Endodermal cell (in vitro differentiated cells): ENCODE measurements around the gene IL21R. TPM values are rescaled to one million over a fixed set of nuclear protein-coding genes. Genes with fewer than 3 reads are reported as not detected.
"Not testable (repeated sequence)": the region's sequence is repeated elsewhere in the genome, so short reads cannot be mapped to it uniquely, and the experiment has no call there.

Source experiments
- DNase-seq: peaks from one replicate; pipeline ENCODE4 v3.0.0-alpha.2; 2017
- H3K27ac ChIP-seq: 2 replicates; pipeline ENCODE4 v1.5.1; 2013; ENCODE audit warnings: mild to moderate bottlenecking, low read depth, low read length, moderate library complexity
- H3K27me3 ChIP-seq: 2 replicates; pipeline ENCODE4 v1.6.1; 2013; ENCODE audit warnings: mild to moderate bottlenecking, low read length, moderate library complexity; ENCODE audit not compliant: insufficient read depth, control insufficient read depth, poor library complexity, severe bottlenecking
- H3K36me3 ChIP-seq: 2 replicates; pipeline ENCODE4 v1.7.0; 2013; ENCODE audit warnings: mild to moderate bottlenecking, low read length, moderate library complexity; ENCODE audit not compliant: control insufficient read depth, insufficient read depth
- H3K4me1 ChIP-seq: one replicate; pipeline ENCODE4 v1.7.0; 2013; ENCODE audit warnings: low read length; ENCODE audit not compliant: control insufficient read depth, insufficient read depth
- H3K4me3 ChIP-seq: 2 replicates; pipeline ENCODE4 v1.5.1; 2013; ENCODE audit warnings: mild to moderate bottlenecking, low read length, moderate library complexity
- H3K9ac ChIP-seq: 2 replicates; pipeline ENCODE4 v1.6.1; 2013; ENCODE audit warnings: mild to moderate bottlenecking, low read length, moderate library complexity; ENCODE audit not compliant: poor library complexity, severe bottlenecking; ENCODE audit errors: extremely low read depth
- H3K9me3 ChIP-seq: 2 replicates; pipeline ENCODE4 v1.6.1; 2013; ENCODE audit warnings: mild to moderate bottlenecking, low read length, moderate library complexity; ENCODE audit not compliant: control insufficient read depth
- H3K27ac Mint-ChIP-seq: 2 replicates; pipeline ENCODE4 v1.8.0; 2020; ENCODE audit warnings: mixed read lengths
- H3K27me3 Mint-ChIP-seq: 2 replicates; pipeline ENCODE4 v1.8.0; 2021; ENCODE audit warnings: mild to moderate bottlenecking, mixed read lengths; ENCODE audit not compliant: insufficient read depth
- H3K36me3 Mint-ChIP-seq: 2 replicates; pipeline ENCODE4 v1.8.0; 2020; ENCODE audit warnings: low read depth, mixed read lengths
- H3K4me1 Mint-ChIP-seq: 2 replicates; pipeline ENCODE4 v1.8.0; 2020; ENCODE audit warnings: mixed read lengths
- H3K4me3 Mint-ChIP-seq: 2 replicates; pipeline ENCODE4 v1.8.0; 2020; ENCODE audit warnings: mild to moderate bottlenecking, moderate library complexity, mixed read lengths
- H3K9me3 Mint-ChIP-seq: 2 replicates; pipeline ENCODE4 v1.8.0; 2020; ENCODE audit warnings: mild to moderate bottlenecking, mixed read lengths
- CTCF ChIP-seq: fragments of 200-600 bp; sonication (generic); conservative IDR thresholded peaks from 2 replicates; pipeline ENCODE4 v1.5.0; 2021; ENCODE audit warnings: antibody characterized with exemption, mild to moderate bottlenecking
- WGBS, 2 experiments: methylation state at CpG; one replicate each; pipeline versions ENCODE4 v1.1.5 to v1.1.7; 2013; ENCODE audit warnings: missing lambda C conversion rate in 2 of 2, mixed read lengths in 1 of 2; ENCODE audit not compliant: insufficient coverage in 1 of 2, insufficient read length in 1 of 2; 5-methylcytosine and 5-hydroxymethylcytosine counted together
- total RNA-seq, 2 donors: library from RNA; stranded (reverse); fragmentation: NEBNext Ultra II Directional in 1 of 2; extraction: Animal tissue kit (Norgen Biotek cat#: 25700) in 1 of 2; gene quantifications; 2 replicates in 1 of 2; 3 replicates in 1 of 2; pipeline ENCODE4 v1.2.1, GENCODE V29; 2021

IL21R gene
- total RNA-seq, 2 donors from 2014 or later, result 0.18 TPM; not detected in 1

- no peak overlapping the region for H3K27ac ChIP-seq
- no peaks in the 10 kb centered on the region for H3K4me1 Mint-ChIP-seq
- no peak overlapping the region for H3K4me3 ChIP-seq
- H3K4me1 ChIP-seq, result no peaks in the 10 kb centered on the region
- no peaks in the 10 kb centered on the region for H3K27me3 Mint-ChIP-seq
- H3K9me3 Mint-ChIP-seq, result peaks cover 1% of the 10 kb centered on the region
- H3K4me3 Mint-ChIP-seq, result no peak overlapping the region
- H3K9me3 ChIP-seq, result no peaks in the 10 kb centered on the region
- H3K9ac ChIP-seq, result no peak overlapping the region
- H3K36me3 Mint-ChIP-seq, result no peaks in the 10 kb centered on the region
- DNase-seq, result no peak
- no peak overlapping the region for H3K27ac Mint-ChIP-seq
- no peaks in the 10 kb centered on the region for H3K27me3 ChIP-seq
- H3K36me3 ChIP-seq, result no peaks in the 10 kb centered on the region
- no peak for TF ChIP-seq CTCF
- WGBS, 2 experiments, result 90 to 95% methylated on average over 8 of the region's 8 CpGs
These were observed 31.7 kb downstream of the IL21R start for GRCh38 chr16:27433636-27434035.

- DNase-seq, result no peak
- Histone ChIP-seq H3K4me3 (no peak overlapping the region), H3K27me3 (no peaks in the 10 kb centered on the region), H3K36me3 (no peaks in the 10 kb centered on the region), H3K9me3 (no peaks in the 10 kb centered on the region), H3K4me1 (no peaks in the 10 kb centered on the region), H3K27ac (no peak overlapping the region), H3K9ac (no peak overlapping the region)
- Mint-ChIP-seq H3K9me3 (peaks cover 1% of the 10 kb centered on the region), H3K4me1 (no peaks in the 10 kb centered on the region), H3K36me3 (no peaks in the 10 kb centered on the region), H3K4me3 (no peak overlapping the region), H3K27me3 (no peaks in the 10 kb centered on the region), H3K27ac (no peak overlapping the region)
- no peak for TF ChIP-seq CTCF
- WGBS, 2 experiments, result 92 to 95% methylated on average over 7 to 16 of the region's 16 CpGs
These were observed 32.4 kb downstream of the IL21R start for GRCh38 chr16:27434141-27435051.

- not testable (repeated sequence) for H3K36me3 Mint-ChIP-seq, DNase-seq, H3K4me1 ChIP-seq, H3K4me3 Mint-ChIP-seq, H3K27ac ChIP-seq, H3K27me3 Mint-ChIP-seq, H3K4me1 Mint-ChIP-seq, H3K9me3 Mint-ChIP-seq, H3K9ac ChIP-seq, H3K27me3 ChIP-seq, H3K4me3 ChIP-seq, H3K9me3 ChIP-seq, H3K36me3 ChIP-seq, H3K27ac Mint-ChIP-seq
- WGBS, 2 experiments, result 91 to 100% methylated on average over 2 to 5 of the region's 5 CpGs
These were observed 33.2 kb downstream of the IL21R start for GRCh38 chr16:27435146-27435545.
